ENCODE data around the gene MSLN. TPM values are rescaled to one million over a fixed set of nuclear protein-coding genes. Genes with fewer than 3 reads are reported as not detected.

MSLN gene
- total and polyA plus RNA-seq, 9 of the 15 experiments (the other 6 are each of a cell fraction or from before 2014, with no cell fraction given), result not detected

- peak; percentile 59; the same call in 1 of the 2 replicates for TF ChIP-seq ZNF583 (CRISPR knock-in tag; IDR thresholded peaks at IDR 0.05)
- TF ChIP-seq UBTF (IDR thresholded peaks at IDR 0.05; ENCODE audit: borderline replicate concordance in 1 of 2, low read depth in 2 of 2, low read length in 2 of 2), result 0 out of 4 replicates have a peak, but pooled peaks of 1 of the 2 experiments have one; percentile 74
- TF ChIP-seq TCF7L2 (IDR thresholded peaks at IDR 0.05; ENCODE audit: low read depth, low read length), result 0 out of 2 replicates have a peak, but pooled peaks have one; percentile 11
- TF ChIP-seq SIN3B (IDR thresholded peaks at IDR 0.05; ENCODE audit: low read depth), result peak; percentile 90
- peak; percentile 56 for TF ChIP-seq VEZF1 (CRISPR knock-in tag; IDR thresholded peaks at IDR 0.05)
- peak; percentile 91 for TF ChIP-seq ETS1 (conservative IDR thresholded peaks at IDR 0.05; ENCODE audit: control insufficient read depth, low read depth, low read length)
Measured at GRCh38 chr16:740764-741505, 19.6 kb upstream of the MSLN start, which contains the start of gene CIAO3 (continued).
